T-helper 1 cell (primary cell): Measurements from ENCODE around the gene DNMT3B.

Source experiments
- DNase-seq, 5 donors: peaks; one replicate each; pipeline ENCODE4 v3.0.0-alpha.2; 2012 to 2020

The DNMT3B gene

GRCh38 chr20:32828029-32828680 is 66.0 kb downstream of the DNMT3B start:
- DNase-seq = no peak

DNA sequence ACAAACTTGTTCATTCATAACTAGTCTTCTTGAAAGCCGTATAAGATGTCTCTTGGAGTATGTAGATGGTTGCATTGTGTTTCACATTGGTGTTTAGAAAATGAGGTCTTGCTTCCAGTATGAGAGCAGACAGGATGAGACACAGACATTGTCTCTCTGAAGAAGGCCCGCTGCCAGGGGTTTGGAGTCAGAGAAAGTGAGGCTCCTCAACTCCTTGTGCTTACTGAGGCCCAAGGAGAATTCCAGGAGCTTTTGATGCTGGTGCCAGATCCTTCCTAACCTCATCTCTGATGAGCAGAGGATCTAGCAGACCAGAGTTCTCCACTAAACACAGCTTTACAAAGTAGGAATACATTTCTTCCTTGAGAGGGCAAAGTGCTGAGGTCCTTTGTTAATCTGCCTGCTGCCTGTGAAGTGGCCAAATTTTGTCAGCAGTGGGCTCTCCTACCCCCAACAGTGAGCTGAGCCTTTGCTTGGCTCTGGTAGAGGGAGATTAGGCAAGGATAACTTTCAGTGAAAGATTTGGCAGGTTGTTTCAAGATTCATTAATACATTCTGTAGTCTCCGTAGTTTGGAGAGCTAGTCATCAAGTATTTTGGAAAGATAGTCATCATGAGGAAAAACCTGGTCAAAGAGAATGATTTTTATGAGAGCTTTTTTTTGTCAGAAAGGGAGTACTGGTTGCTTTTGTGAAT is 67.3 kb downstream of the DNMT3B start:
- no peak for DNase-seq

- DNase-seq = no peak
Measured at GRCh38 chr20:32830437-32830836, 68.3 kb downstream of the DNMT3B start.

DNA sequence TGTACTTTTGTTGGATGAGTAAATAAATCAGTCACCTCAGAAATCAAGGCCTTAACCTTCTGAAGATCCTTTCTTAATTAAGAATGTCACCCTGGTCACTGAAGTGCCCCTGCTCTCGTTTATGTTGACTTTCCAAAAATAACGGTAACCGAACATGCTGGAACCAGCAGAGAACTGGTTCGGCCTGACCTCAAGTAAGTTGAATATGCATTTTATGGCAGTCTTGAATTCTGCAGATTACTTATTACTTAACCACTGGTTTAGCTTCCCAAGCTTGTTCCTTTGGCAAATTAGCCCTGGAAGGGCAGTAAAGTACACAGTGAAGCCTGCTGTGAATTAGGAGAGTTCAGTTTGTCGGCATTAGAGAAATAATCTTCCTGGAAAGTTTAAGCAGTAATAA is 69.8 kb downstream of the DNMT3B start:
- DNase-seq = no peak

- peak in 1 of 5 donors; percentile 33 for DNase-seq
Measured at GRCh38 chr20:32832664-32833063, 70.5 kb downstream of the DNMT3B start.

DNA sequence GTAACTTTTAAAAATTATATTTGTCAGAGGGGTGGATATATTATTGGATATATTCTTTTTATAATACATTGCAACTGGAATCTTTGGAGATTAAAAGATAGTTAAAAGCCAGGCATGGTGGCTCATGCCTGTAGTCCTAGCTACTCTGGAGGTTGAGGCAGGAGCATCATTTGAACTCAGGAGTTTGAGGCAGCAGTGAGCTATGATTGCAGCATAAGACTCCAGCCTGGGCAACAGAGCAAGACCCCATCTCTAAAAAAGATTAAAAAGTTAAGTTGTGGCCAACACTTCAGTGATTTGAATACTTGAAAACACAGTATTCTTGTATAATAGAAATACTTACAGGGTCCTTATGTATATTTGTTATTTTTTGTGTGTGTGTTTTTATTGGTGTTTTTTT is 72.8 kb downstream of the DNMT3B start:
- DNase-seq = no peak

GRCh38 chr20:32837157-32837556 is 75.0 kb downstream of the DNMT3B start:
- DNase-seq = no peak

GRCh38 chr20:32839227-32839981 is 77.2 kb downstream of the DNMT3B start:
- DNase-seq = peak in 1 of 5 donors; percentile 28

DNA sequence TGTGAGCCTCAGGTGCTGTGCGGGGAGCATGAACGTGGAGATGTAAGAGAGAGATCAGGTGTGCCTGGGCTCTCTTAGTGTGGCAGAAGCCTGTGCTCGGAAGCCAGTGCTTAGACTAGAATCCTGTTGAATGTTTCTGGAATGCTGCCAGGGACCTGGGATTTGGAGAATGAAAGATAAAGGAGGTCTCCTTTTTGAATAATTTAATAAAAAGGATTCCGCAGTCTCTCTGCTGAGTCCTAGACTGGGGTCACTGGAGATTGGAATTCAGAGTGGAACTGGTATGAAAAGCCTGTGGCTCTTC is 77.7 kb downstream of the DNMT3B start:
- no peak for DNase-seq

GRCh38 chr20:32841174-32841573 is 79.0 kb downstream of the DNMT3B start:
- no peak for DNase-seq

- DNase-seq = no peak
Measured at GRCh38 chr20:32841632-32842031, 79.4 kb downstream of the DNMT3B start.

DNA sequence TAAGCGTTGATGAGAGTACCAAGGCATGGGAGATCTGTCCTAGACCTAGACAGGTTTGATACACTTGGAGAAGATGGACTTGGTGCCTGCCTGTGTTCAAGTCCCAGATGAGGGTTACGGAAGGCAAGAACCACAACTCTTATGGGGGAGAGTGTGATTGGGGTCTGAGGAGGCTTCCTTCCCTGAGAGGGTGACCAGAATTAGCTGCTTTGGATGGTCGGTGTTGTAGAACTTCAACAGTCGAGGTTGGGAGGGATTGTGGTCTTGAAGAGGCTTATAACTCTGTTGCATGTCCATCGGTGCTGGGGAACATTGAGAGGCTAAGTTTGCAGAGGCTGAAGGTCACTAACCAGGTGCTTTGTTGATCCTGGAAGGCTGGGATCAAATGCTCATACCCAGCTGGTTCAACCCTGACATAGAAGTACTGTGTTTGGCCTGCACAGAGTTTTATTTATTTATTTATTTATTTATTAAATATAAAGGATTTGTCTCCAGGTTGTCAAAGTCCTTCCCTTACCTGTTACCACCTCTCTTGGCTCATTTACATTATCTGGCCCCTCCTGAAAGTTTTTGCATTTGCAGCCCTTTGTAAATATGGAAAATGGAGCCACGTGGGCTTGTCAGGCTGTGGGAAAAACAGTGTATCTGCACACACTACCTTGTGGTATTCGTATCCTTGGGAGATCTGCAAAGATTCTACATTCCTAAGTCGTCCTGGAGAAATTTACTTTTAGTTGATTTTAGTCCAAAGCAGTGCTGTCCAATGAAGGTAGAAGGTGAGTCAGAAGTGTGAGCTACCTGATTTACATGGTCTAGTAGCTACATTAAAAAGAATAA is 80.7 kb downstream of the DNMT3B start:
- no peak for DNase-seq

- no peak for DNase-seq
Measured at GRCh38 chr20:32845786-32846185, 83.6 kb downstream of the DNMT3B start.

DNA sequence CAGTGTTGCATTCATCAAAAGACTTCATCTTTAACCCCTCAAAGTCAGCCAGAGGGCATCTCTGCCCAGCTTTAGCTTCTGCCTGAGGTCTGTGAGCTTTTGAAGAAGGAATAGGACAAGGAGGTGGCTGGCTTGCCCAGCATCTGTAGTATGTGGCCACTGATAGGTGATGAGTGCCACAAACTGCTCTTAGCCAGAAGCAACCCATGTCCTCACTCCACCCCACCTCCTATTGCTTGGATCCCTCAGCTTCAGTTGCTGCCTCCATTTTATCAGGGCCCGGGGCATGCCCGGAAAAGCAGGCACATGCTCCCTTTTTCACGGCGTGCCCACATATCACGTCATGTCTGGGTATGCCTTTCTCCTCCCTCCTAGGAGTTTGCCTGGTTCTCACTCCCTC is 84.7 kb downstream of the DNMT3B start:
- no peak for DNase-seq

GRCh38 chr20:32847964-32848363 is 85.8 kb downstream of the DNMT3B start:
- no peak for DNase-seq

GRCh38 chr20:32848846-32849245 is 86.7 kb downstream of the DNMT3B start:
- no peak for DNase-seq

- DNase-seq = no peak
Measured at GRCh38 chr20:32849577-32849976, 87.4 kb downstream of the DNMT3B start.

- DNase-seq = no peak
Measured at GRCh38 chr20:32855387-32855786, 93.2 kb downstream of the DNMT3B start.

GRCh38 chr20:32858189-32858588 is 96.0 kb downstream of the DNMT3B start:
- no peak for DNase-seq
